MCF 10A (cell line): ENCODE data around the gene CCNA2. TPM values are rescaled to one million over a fixed set of nuclear protein-coding genes. Genes with fewer than 3 reads are reported as not detected.
A peak's percentile ranks its signal among the peaks of the same experiment; 100 is the strongest.

Experiments used
- BruUV-seq: library from RNA; stranded (reverse); fragments of 400-500 nt; replicated peaks from 2 replicates; lab custom pipeline; 2021; lab: Mats Ljungman, UMichigan
- CTCF ChIA-PET: fragments of 300-600 bp; sonication (Branson Sonifier 250); formaldehyde crosslinking; extraction: SDS; loops from one replicate; lab custom pipeline; 2021; ENCODE audit warnings: antibody characterized with exemption, inconsistent platforms; lab: Yijun Ruan, JAX
- POLR2A ChIA-PET: fragments of 300-600, 350-650 bp; sonication (Branson Sonifier 250); formaldehyde crosslinking; extraction: SDS; loops from one replicate; lab custom pipeline; 2020; ENCODE audit warnings: antibody characterized with exemption, inconsistent platforms; lab: Yijun Ruan, JAX
- DNase-seq: peaks from one replicate; pipeline ENCODE4 v3.0.0-alpha.2; 2018; ENCODE audit not compliant: unreplicated experiment
- H3K27ac Mint-ChIP-seq: one replicate; pipeline ENCODE4 v1.8.0; 2022; ENCODE audit warnings: mild to moderate bottlenecking, low read depth, mixed read lengths; ENCODE audit not compliant: unreplicated experiment
- H3K27me3 Mint-ChIP-seq: one replicate; pipeline ENCODE4 v1.8.0; 2022; ENCODE audit warnings: mixed read lengths; ENCODE audit not compliant: insufficient read depth, unreplicated experiment
- H3K36me3 Mint-ChIP-seq: one replicate; pipeline ENCODE4 v1.8.0; 2022; ENCODE audit warnings: mild to moderate bottlenecking, moderate library complexity, mixed read lengths; ENCODE audit not compliant: insufficient read depth, unreplicated experiment
- H3K4me1 Mint-ChIP-seq: one replicate; pipeline ENCODE4 v1.8.0; 2022; ENCODE audit warnings: mixed read lengths; ENCODE audit not compliant: insufficient read depth, unreplicated experiment
- H3K4me3 Mint-ChIP-seq: one replicate; pipeline ENCODE4 v1.8.0; 2022; ENCODE audit warnings: mild to moderate bottlenecking, moderate library complexity, mixed read lengths; ENCODE audit not compliant: unreplicated experiment
- H3K9me3 Mint-ChIP-seq: one replicate; pipeline ENCODE4 v1.8.0; 2022; ENCODE audit warnings: mixed read lengths; ENCODE audit not compliant: unreplicated experiment
- intact Hi-C: fragments of 100-400 bp; cut with micrococcal nuclease; formaldehyde crosslinking; loops from 2 replicates; pipeline ENCODE4 v1.14.1; 2022
- total RNA-seq: library from RNA; stranded (reverse); gene quantifications from 2 replicates; pipeline ENCODE4 v1.2.3, GENCODE V29; 2022
- TF ChIP-seq, protein P1 (sequence below): fragments of 200-600 bp; IDR thresholded peaks from one replicate; pipeline ENCODE4 v1.8.0; 2022; ENCODE audit warnings: antibody characterized with exemption, mild to moderate bottlenecking; ENCODE audit not compliant: unreplicated experiment

CCNA2 gene
- total RNA-seq, 1 experiment from 2014 or later: 22.0 TPM

DNA sequence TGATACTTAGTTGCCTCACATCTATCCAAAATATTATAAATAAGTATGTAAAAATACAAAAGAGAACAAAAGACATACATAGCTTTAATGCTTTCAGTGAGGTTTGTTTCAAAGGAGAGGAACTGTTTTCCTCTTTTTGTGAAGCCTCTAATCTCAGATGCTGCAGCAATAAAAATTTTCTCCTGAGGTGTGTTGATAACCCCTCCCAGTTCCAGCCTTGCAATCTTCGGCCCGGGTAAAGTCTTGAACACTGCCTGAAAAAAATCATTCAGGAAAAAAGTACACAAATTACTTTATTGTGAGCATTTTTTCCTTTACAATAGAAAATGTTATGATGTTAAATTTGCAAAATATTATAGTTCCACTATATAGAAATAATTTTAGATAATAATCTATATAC lies 37.7 kb upstream of the CCNA2 start:
- H3K4me3 Mint-ChIP-seq: no peak overlapping the region

DNA sequence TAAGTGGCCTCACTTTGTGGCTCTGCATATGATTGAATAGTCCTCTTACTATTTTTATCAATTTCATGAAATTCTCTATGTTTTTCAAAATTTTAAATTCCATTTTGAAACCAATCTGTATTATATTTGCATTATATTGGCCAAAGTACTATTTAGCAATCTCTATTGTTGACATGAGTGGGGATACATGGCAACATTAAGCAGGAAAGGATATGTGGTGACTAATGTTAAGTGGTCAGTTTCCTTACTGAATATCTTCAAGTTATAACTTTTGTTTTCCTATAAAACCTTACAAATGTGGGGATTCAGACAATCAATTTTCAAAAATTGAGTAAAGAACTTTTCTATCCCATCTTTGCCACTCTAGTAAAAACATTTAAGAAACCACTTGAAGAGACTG lies 36.4 kb upstream of the CCNA2 start:
- no peaks in the 10 kb centered on the region for H3K27me3 Mint-ChIP-seq
- CTCF ChIA-PET: no interaction called here
- no TSS peak for BruUV-seq
- H3K9me3 Mint-ChIP-seq: no peaks in the 10 kb centered on the region
- POLR2A ChIA-PET: no interaction called here
- no peaks in the 10 kb centered on the region for H3K4me1 Mint-ChIP-seq
- intact Hi-C loops: no loop called here
- peaks cover 33% of the 10 kb centered on the region for H3K36me3 Mint-ChIP-seq
- no peak overlapping the region for H3K4me3 Mint-ChIP-seq
- no peak for DNase-seq
- no peak overlapping the region for H3K27ac Mint-ChIP-seq
- TF ChIP-seq, protein P1, sequence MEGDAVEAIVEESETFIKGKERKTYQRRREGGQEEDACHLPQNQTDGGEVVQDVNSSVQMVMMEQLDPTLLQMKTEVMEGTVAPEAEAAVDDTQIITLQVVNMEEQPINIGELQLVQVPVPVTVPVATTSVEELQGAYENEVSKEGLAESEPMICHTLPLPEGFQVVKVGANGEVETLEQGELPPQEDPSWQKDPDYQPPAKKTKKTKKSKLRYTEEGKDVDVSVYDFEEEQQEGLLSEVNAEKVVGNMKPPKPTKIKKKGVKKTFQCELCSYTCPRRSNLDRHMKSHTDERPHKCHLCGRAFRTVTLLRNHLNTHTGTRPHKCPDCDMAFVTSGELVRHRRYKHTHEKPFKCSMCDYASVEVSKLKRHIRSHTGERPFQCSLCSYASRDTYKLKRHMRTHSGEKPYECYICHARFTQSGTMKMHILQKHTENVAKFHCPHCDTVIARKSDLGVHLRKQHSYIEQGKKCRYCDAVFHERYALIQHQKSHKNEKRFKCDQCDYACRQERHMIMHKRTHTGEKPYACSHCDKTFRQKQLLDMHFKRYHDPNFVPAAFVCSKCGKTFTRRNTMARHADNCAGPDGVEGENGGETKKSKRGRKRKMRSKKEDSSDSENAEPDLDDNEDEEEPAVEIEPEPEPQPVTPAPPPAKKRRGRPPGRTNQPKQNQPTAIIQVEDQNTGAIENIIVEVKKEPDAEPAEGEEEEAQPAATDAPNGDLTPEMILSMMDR: no peak

More for the DNA sequence above, 37.7 kb upstream of the CCNA2 start:
- H3K4me1 Mint-ChIP-seq: no peaks in the 10 kb centered on the region
- CTCF ChIA-PET: no interaction called here
- no peaks in the 10 kb centered on the region for H3K27me3 Mint-ChIP-seq
- TF ChIP-seq, protein P1: no peak
- no peaks in the 10 kb centered on the region for H3K9me3 Mint-ChIP-seq
- H3K27ac Mint-ChIP-seq: no peak overlapping the region
- no TSS peak for BruUV-seq
- no peak for DNase-seq
- peaks cover 41% of the 10 kb centered on the region for H3K36me3 Mint-ChIP-seq
- POLR2A ChIA-PET: no interaction called here
- intact Hi-C loops: no loop called here

- no peak for DNase-seq
- no peaks in the 10 kb centered on the region for H3K9me3 Mint-ChIP-seq
- peaks cover 48% of the 10 kb centered on the region for H3K36me3 Mint-ChIP-seq
- H3K4me1 Mint-ChIP-seq: no peaks in the 10 kb centered on the region
- H3K4me3 Mint-ChIP-seq: no peak overlapping the region
- no peaks in the 10 kb centered on the region for H3K27me3 Mint-ChIP-seq
- no TSS peak for BruUV-seq
- intact Hi-C loops: no loop called here
- H3K27ac Mint-ChIP-seq: peak overlapping the region; percentile 21
- CTCF ChIA-PET: no interaction called here
- TF ChIP-seq, protein P1: no peak
- POLR2A ChIA-PET: no interaction called here
Measured at GRCh38 chr4:121851354-121851753, 27.7 kb upstream of the CCNA2 start.

- intact Hi-C loops: no loop called here
- no TSS peak for BruUV-seq
- Mint-ChIP-seq H3K27ac (no peak overlapping the region), H3K9me3 (no peaks in the 10 kb centered on the region), H3K27me3 (no peaks in the 10 kb centered on the region), H3K4me1 (no peaks in the 10 kb centered on the region), H3K4me3 (no peak overlapping the region), H3K36me3 (peaks cover 75% of the 10 kb centered on the region)
- DNase-seq: no peak
- ChIA-PET CTCF (no interaction called here), POLR2A (no interaction called here)
- TF ChIP-seq, protein P1: no peak
Measured at GRCh38 chr4:121846662-121847061, 23.0 kb upstream of the CCNA2 start.
